Gastrocnemius medialis (tissue), 4 donors: ENCODE measurements around the gene FARS2. TPM values are rescaled to one million over a fixed set of nuclear protein-coding genes. Genes with fewer than 3 reads are reported as not detected.

Source experiments
- ATAC-seq, 2 donors: fragments of 150-250 bp; one replicate each; pipeline ENCODE4 v1.9.1; 2016
- DNase-seq, 2 donors: peaks; one replicate each; pipeline ENCODE4 v3.0.0-alpha.2; 2019
- H3K27ac ChIP-seq, 4 donors: fragments of 200-600 bp; sonication (generic); 1 replicate in 1 of 4; 2 replicates in 3 of 4; pipeline ENCODE4 v1.5.1; 2016 to 2018; ENCODE audit warnings: mild to moderate bottlenecking in 2 of 4, moderate library complexity in 1 of 4
- H3K27me3 ChIP-seq, 3 donors: fragments of 200-600 bp; sonication (generic) in 2 of 3; 1 replicate in 1 of 3; 2 replicates in 2 of 3; pipeline versions ENCODE4 v1.5.1 to v1.6.0; 2016 to 2019; ENCODE audit warnings: mild to moderate bottlenecking in 1 of 3, moderate library complexity in 1 of 3
- H3K36me3 ChIP-seq, 2 donors: fragments of 200-600 bp; sonication (generic) in 1 of 2; one replicate each; pipeline ENCODE4 v1.5.1; 2017 to 2018
- H3K4me1 ChIP-seq, 2 donors: fragments of 200-600 bp; sonication (generic) in 1 of 2; one replicate each; pipeline ENCODE4 v1.5.1; 2016 to 2017; ENCODE audit warnings: mild to moderate bottlenecking in 2 of 2
- H3K4me3 ChIP-seq, 4 donors: fragments of 200-600 bp; sonication (generic) in 3 of 4; 1 replicate in 1 of 4; 2 replicates in 3 of 4; pipeline ENCODE4 v1.5.1; 2016 to 2019; ENCODE audit warnings: mild to moderate bottlenecking in 2 of 4
- H3K9me3 ChIP-seq, 3 donors: fragments of 200-600 bp; sonication (generic) in 2 of 3; 1 replicate in 1 of 3; 2 replicates in 2 of 3; pipeline ENCODE4 v1.5.1; 2016 to 2019
- CTCF ChIP-seq, 5 experiments: fragments of 450-650 bp in 3 of 5; fragments of 200-600 bp in 2 of 5; sonication (generic) in 2 of 5; IDR thresholded peaks in 4 of 5; conservative IDR thresholded peaks in 1 of 5; 1 replicate in 4 of 5; 2 replicates in 1 of 5; pipeline ENCODE4 v1.5.1; 2016 to 2019; ENCODE audit warnings: antibody characterized with exemption in 5 of 5, mild to moderate bottlenecking in 3 of 5, moderate library complexity in 3 of 5
- POLR2A ChIP-seq, 2 donors: fragments of 450-650 bp; IDR thresholded peaks; one replicate each; pipeline ENCODE4 v1.6.1; 2017; ENCODE audit warnings: antibody characterized with exemption in 2 of 2, mild to moderate bottlenecking in 2 of 2, moderate library complexity in 2 of 2
- in situ Hi-C, 4 donors: fragments of 200-750 bp; cut with MboI; loops; one replicate each; pipeline versions ENCODE4 v1.15.0 to v1.8.0; 2017; ENCODE audit warnings: low sequenced_read_pairs in 4 of 4
- intact Hi-C: fragments of 100-400 bp; cut with DNase I; formaldehyde crosslinking; loops from one replicate; pipeline ENCODE4 v1.15.1; 2023; ENCODE audit warnings: low total_unique reads
- total RNA-seq, 4 donors: library from RNA; depleted of rRNA; stranded (reverse); fragments of >200 nt; gene quantifications; one replicate each; pipeline versions ENCODE4 v1.1.0 to v1.2.3, GENCODE V29; 2016

Gene FARS2
- total RNA-seq, 4 donors from 2014 or later, result 13.6 to 24.0 (median 15.8) TPM

GRCh38 chr6:5565971-5566370 is 304.7 kb downstream of the FARS2 start:
- ATAC-seq, result no peak
- no peak overlapping the region for H3K27ac ChIP-seq
- in situ Hi-C loops (no loop called here), intact Hi-C loops (no loop called here)
- no peak for TF ChIP-seq CTCF (IDR thresholded peaks at IDR 0.05 in 4 of 5, conservative IDR thresholded peaks at IDR 0.05 in 1 of 5)
- no peak for TF ChIP-seq POLR2A (IDR thresholded peaks at IDR 0.05)
- H3K36me3 ChIP-seq, result no peaks in the 10 kb centered on the region
- H3K27me3 ChIP-seq, result no peaks in the 10 kb centered on the region
- no peak overlapping the region for H3K4me3 ChIP-seq
- no peak for DNase-seq
- H3K4me1 ChIP-seq, result peaks cover 0 to 4% of the 10 kb centered on the region in 2 donors
- H3K9me3 ChIP-seq, result no peaks in the 10 kb centered on the region

DNA sequence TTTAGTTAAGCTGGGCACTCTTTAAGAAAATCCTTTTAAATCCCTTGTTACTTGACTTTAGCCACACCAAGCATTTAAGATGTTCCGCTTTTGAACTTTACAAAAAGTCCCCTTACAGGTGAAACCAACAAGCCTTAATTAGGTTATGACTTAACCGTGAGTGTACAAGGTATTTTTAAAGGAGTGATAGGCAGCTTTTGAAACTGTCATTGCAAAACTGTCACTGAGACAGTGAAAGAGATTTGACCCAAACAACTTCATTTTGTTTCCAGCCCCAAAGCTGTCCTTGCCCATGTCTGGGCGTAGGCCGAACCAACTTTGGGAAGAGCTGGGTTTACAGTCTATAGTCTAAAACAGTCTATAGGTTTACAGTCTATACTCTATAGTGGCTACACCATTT is 305.4 kb downstream of the FARS2 start:
- DNase-seq (no peak), ATAC-seq (no peak)
- Histone ChIP-seq H3K27ac (no peak overlapping the region), H3K27me3 (no peaks in the 10 kb centered on the region), H3K4me3 (no peak overlapping the region), H3K9me3 (no peaks in the 10 kb centered on the region), H3K4me1 (peaks cover 0 to 4% of the 10 kb centered on the region in 2 donors), H3K36me3 (no peaks in the 10 kb centered on the region)
- intact Hi-C loops (no loop called here), in situ Hi-C loops (no loop called here)
- TF ChIP-seq POLR2A (IDR thresholded peaks at IDR 0.05) (no peak), CTCF (IDR thresholded peaks at IDR 0.05 in 4 of 5, conservative IDR thresholded peaks at IDR 0.05 in 1 of 5) (no peak)

DNA sequence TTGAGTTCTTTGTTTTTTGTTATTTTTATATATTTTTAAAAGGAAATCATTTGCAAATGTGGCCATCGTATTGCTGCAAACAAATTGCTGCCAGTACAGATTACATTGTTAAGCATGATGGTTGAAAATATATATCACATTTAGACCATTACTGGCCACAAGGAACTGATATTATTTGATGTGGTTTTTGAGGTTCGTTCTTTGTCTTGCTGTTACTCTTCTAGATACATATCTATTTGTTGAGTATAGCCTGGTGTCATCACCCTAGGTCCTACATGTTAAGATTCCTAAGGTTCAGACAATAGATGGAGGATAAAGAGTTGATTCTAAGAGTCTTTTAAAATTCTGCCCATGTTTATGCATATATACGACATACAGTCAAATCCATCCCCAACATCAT is 306.0 kb downstream of the FARS2 start:
- in situ Hi-C loops, result no loop called here
- H3K27me3 ChIP-seq, result no peaks in the 10 kb centered on the region
- no peak overlapping the region for H3K27ac ChIP-seq
- TF ChIP-seq POLR2A (IDR thresholded peaks at IDR 0.05) (no peak), CTCF (IDR thresholded peaks at IDR 0.05 in 4 of 5, conservative IDR thresholded peaks at IDR 0.05 in 1 of 5) (no peak)
- intact Hi-C loops, result no loop called here
- no peak for DNase-seq
- ATAC-seq, result no peak
- H3K4me1 ChIP-seq, result peaks cover 0 to 4% of the 10 kb centered on the region in 2 donors
- H3K36me3 ChIP-seq, result no peaks in the 10 kb centered on the region
- H3K4me3 ChIP-seq, result no peak overlapping the region
- no peaks in the 10 kb centered on the region for H3K9me3 ChIP-seq

DNA sequence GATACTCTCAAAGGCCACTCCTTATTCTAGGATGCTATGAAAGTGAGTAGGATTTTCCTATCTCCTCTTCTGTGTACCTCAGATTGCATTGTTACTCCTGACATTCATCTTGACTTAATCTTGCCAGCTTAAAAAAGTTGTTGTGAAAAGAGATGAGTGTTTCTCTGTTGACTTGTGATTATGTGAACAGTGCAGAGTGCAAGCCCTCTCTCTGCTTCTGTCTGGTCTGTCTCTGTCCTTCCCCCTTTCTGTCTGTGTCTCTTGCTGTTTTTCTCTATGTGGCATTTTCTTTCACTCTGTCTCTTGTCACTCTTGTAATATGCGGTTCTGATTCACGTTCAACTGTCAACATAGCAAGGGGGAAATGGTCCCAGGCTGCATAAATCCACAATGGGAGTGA is 306.6 kb downstream of the FARS2 start:
- no peak for ATAC-seq
- Histone ChIP-seq H3K36me3 (no peaks in the 10 kb centered on the region), H3K27me3 (no peaks in the 10 kb centered on the region), H3K9me3 (no peaks in the 10 kb centered on the region), H3K4me3 (no peak overlapping the region), H3K27ac (no peak overlapping the region), H3K4me1 (peaks cover 0 to 4% of the 10 kb centered on the region in 2 donors)
- no peak for DNase-seq
- TF ChIP-seq CTCF (IDR thresholded peaks at IDR 0.05 in 4 of 5, conservative IDR thresholded peaks at IDR 0.05 in 1 of 5), result no peak
- TF ChIP-seq POLR2A (IDR thresholded peaks at IDR 0.05), result no peak
- intact Hi-C loops, result no loop called here
- in situ Hi-C loops, result no loop called here

GRCh38 chr6:5569491-5569890 is 308.2 kb downstream of the FARS2 start:
- no peak overlapping the region for H3K27ac ChIP-seq
- H3K9me3 ChIP-seq, result no peaks in the 10 kb centered on the region
- ATAC-seq (no peak), DNase-seq (no peak)
- H3K4me3 ChIP-seq, result no peak overlapping the region
- no peak for TF ChIP-seq CTCF (IDR thresholded peaks at IDR 0.05 in 4 of 5, conservative IDR thresholded peaks at IDR 0.05 in 1 of 5)
- no peak for TF ChIP-seq POLR2A (IDR thresholded peaks at IDR 0.05)
- intact Hi-C loops (no loop called here), in situ Hi-C loops (no loop called here)
- no peaks in the 10 kb centered on the region for H3K27me3 ChIP-seq
- no peaks in the 10 kb centered on the region for H3K36me3 ChIP-seq
- peaks cover 0 to 4% of the 10 kb centered on the region in 2 donors for H3K4me1 ChIP-seq
